ENCODE results near the gene ADGRG7. TPM values are rescaled to one million over a fixed set of nuclear protein-coding genes. Genes with fewer than 3 reads are reported as not detected.

ADGRG7 gene
- total and polyA plus RNA-seq, 9 donors, result not detected

- Histone ChIP-seq H3K27me3 (no peaks in the 10 kb centered on the region), H3K36me3 (no peaks in the 10 kb centered on the region), H3K4me1 (ENCODE audit: insufficient read depth) (no peaks in the 10 kb centered on the region), H3K4me3 (no peak overlapping the region), H3K9me3 (no peaks in the 10 kb centered on the region), H3K27ac (no peak overlapping the region)
- WGBS, 3 donors, result 24 to 31% (median 24%) methylated on average over 10 of the region's 10 CpGs
- peak in 4 of 5 donors; percentile 38 to 75 (median 44) for DNase-seq
- intact Hi-C loops (cut with DNase I), result loop anchor here in 2 of 4 donors (5.0 to 10.0 kb wide), 3 partner anchors 128 to 765 kb away; no protein-coding TSS in a partner anchor
- no peak for TF ChIP-seq EP300 (IDR thresholded peaks at IDR 0.05)
- TF ChIP-seq CTCF (IDR thresholded peaks at IDR 0.05), result peak; percentile 68 to 78 (median 71)
Observed at GRCh38 chr3:100590114-100590839, 19.1 kb upstream of the ADGRG7 start.

GRCh38 chr3:100590840-100591147, 18.6 kb upstream of the ADGRG7 start:
- WGBS, 3 donors, result 14 to 36% (median 15%) methylated on average over 1 of the region's 1 CpG
- Histone ChIP-seq H3K4me1 (ENCODE audit: insufficient read depth) (no peaks in the 10 kb centered on the region), H3K27ac (no peak overlapping the region), H3K9me3 (no peaks in the 10 kb centered on the region), H3K4me3 (no peak overlapping the region), H3K36me3 (no peaks in the 10 kb centered on the region), H3K27me3 (no peaks in the 10 kb centered on the region)
- DNase-seq, result no peak
- no peak for TF ChIP-seq POLR2A (IDR thresholded peaks at IDR 0.05)
- no peak for TF ChIP-seq CTCF (IDR thresholded peaks at IDR 0.05)
- TF ChIP-seq EP300 (IDR thresholded peaks at IDR 0.05), result no peak
- intact Hi-C loops (cut with DNase I), result loop anchor here in 2 of 4 donors (5.0 to 10.0 kb wide), 3 partner anchors 128 to 766 kb away; no protein-coding TSS in a partner anchor

GRCh38 chr3:100591411-100591810, 18.0 kb upstream of the ADGRG7 start:
- intact Hi-C loops (cut with DNase I), result loop anchor here in 2 of 4 donors (5.0 to 10.0 kb wide), 3 partner anchors 129 to 767 kb away; no protein-coding TSS in a partner anchor
- WGBS, 3 donors, result 54 to 62% (median 57%) methylated on average over 3 of the region's 3 CpGs
- Histone ChIP-seq H3K9me3 (no peaks in the 10 kb centered on the region), H3K36me3 (no peaks in the 10 kb centered on the region), H3K4me1 (ENCODE audit: insufficient read depth) (no peaks in the 10 kb centered on the region), H3K27me3 (no peaks in the 10 kb centered on the region), H3K27ac (no peak overlapping the region), H3K4me3 (no peak overlapping the region)
- no peak for DNase-seq
- no peak for TF ChIP-seq CTCF (IDR thresholded peaks at IDR 0.05)

GRCh38 chr3:100600181-100601042, 9.0 kb upstream of the ADGRG7 start:
- Histone ChIP-seq H3K27me3 (no peaks in the 10 kb centered on the region), H3K9me3 (no peaks in the 10 kb centered on the region), H3K4me3 (no peak overlapping the region), H3K27ac (no peak overlapping the region), H3K4me1 (ENCODE audit: insufficient read depth) (no peaks in the 10 kb centered on the region), H3K36me3 (no peaks in the 10 kb centered on the region)
- TF ChIP-seq POLR2A (IDR thresholded peaks at IDR 0.05) (no peak), CTCF (IDR thresholded peaks at IDR 0.05) (no peak), EP300 (IDR thresholded peaks at IDR 0.05) (no peak)
- intact Hi-C loops (cut with DNase I), result no loop called here
- 79 to 83% (median 81%) methylated on average over 11 of the region's 11 CpGs for WGBS, 3 donors
- DNase-seq, result no peak
